Osteoblast (primary cell): ENCODE data around the gene ZNF3. TPM values are rescaled to one million over a fixed set of nuclear protein-coding genes. Genes with fewer than 3 reads are reported as not detected.

Experiments used
- DNase-seq: peaks from one replicate; pipeline ENCODE4 v3.0.0; 2011; ENCODE audit warnings: low spot score, mixed read lengths; ENCODE audit not compliant: insufficient read length; ENCODE audit errors: missing footprints
- H2AFZ ChIP-seq: 2 replicates; pipeline ENCODE4 v1.6.0; 2011; ENCODE audit warnings: mild to moderate bottlenecking, low read length
- H3K27ac ChIP-seq: 2 replicates; pipeline ENCODE4 v1.5.1; 2011; ENCODE audit warnings: mild to moderate bottlenecking, low read depth, low read length, moderate library complexity
- H3K27me3 ChIP-seq: 2 replicates; pipeline ENCODE4 v1.6.0; 2012; ENCODE audit warnings: mild to moderate bottlenecking, control low read depth, inconsistent platforms, low read length, moderate library complexity; ENCODE audit not compliant: insufficient read depth
- H3K36me3 ChIP-seq: 2 replicates; pipeline ENCODE4 v1.5.1; 2011; ENCODE audit warnings: mild to moderate bottlenecking, low read length, control low read depth, moderate library complexity; ENCODE audit not compliant: insufficient read depth
- H3K4me1 ChIP-seq: 2 replicates; pipeline ENCODE4 v1.5.1; 2011; ENCODE audit warnings: mild to moderate bottlenecking, low read length, control low read depth, moderate library complexity; ENCODE audit not compliant: insufficient read depth
- H3K4me2 ChIP-seq: 2 replicates; pipeline ENCODE4 v1.6.0; 2011; ENCODE audit warnings: mild to moderate bottlenecking, low read length; ENCODE audit not compliant: insufficient read depth
- H3K4me3 ChIP-seq: fragments of 200-600 bp; sonication (generic); 3 replicates; pipeline ENCODE4 v1.5.1; 2012; ENCODE audit warnings: mild to moderate bottlenecking, low read length, inconsistent platforms; ENCODE audit not compliant: insufficient read depth
- H3K79me2 ChIP-seq: 2 replicates; pipeline ENCODE4 v1.6.0; 2012; ENCODE audit warnings: mild to moderate bottlenecking, low read length, control low read depth, inconsistent platforms; ENCODE audit not compliant: insufficient read depth
- H3K9me3 ChIP-seq: 2 replicates; pipeline ENCODE4 v1.5.1; 2011; ENCODE audit warnings: low read depth, low read length, control low read depth
- H4K20me1 ChIP-seq: 2 replicates; pipeline ENCODE4 v1.6.0; 2012; ENCODE audit warnings: mild to moderate bottlenecking, low read length, control low read depth; ENCODE audit not compliant: insufficient read depth
- CTCF ChIP-seq: IDR thresholded peaks from 2 replicates; pipeline ENCODE4 v1.5.1; 2011; ENCODE audit warnings: mild to moderate bottlenecking, low read depth, low read length, moderate library complexity; ENCODE audit errors: extremely low read depth
- total RNA-seq: library from RNA; depleted of rRNA; stranded (reverse); fragments of >200 nt; gene quantifications from 2 replicates; pipeline ENCODE4 v1.2.3, GENCODE V29; 2012

The ZNF3 gene
- total RNA-seq, 1 donor: 30.4 TPM

- Histone ChIP-seq H3K79me2 (peaks cover 16% of the 10 kb centered on the region), H3K4me2 (no peak overlapping the region), H3K27ac (no peak overlapping the region), H3K36me3 (peaks cover 27% of the 10 kb centered on the region), H2AFZ (no peak overlapping the region), H3K27me3 (no peaks in the 10 kb centered on the region), H3K4me3 (no peak overlapping the region), H4K20me1 (no peaks in the 10 kb centered on the region), H3K9me3 (no peaks in the 10 kb centered on the region), H3K4me1 (peaks cover 9% of the 10 kb centered on the region)
- no peak for DNase-seq
- no peak for TF ChIP-seq CTCF
Observed at GRCh38 chr7:100115026-100115425, 33.5 kb upstream of the ZNF3 start.

- Histone ChIP-seq H3K4me2 (no peak overlapping the region), H2AFZ (no peak overlapping the region), H4K20me1 (no peaks in the 10 kb centered on the region), H3K4me3 (no peak overlapping the region), H3K36me3 (peaks cover 53% of the 10 kb centered on the region), H3K27ac (no peak overlapping the region), H3K79me2 (peaks cover 3% of the 10 kb centered on the region), H3K4me1 (no peaks in the 10 kb centered on the region), H3K27me3 (no peaks in the 10 kb centered on the region), H3K9me3 (no peaks in the 10 kb centered on the region)
- no peak for DNase-seq
- TF ChIP-seq CTCF: no peak
Observed at GRCh38 chr7:100111914-100112313, 30.4 kb upstream of the ZNF3 start.

- DNase-seq: no peak
- no peak overlapping the region for H3K4me2 ChIP-seq
- no peaks in the 10 kb centered on the region for H4K20me1 ChIP-seq
- H3K27ac ChIP-seq: no peak overlapping the region
- no peak for TF ChIP-seq CTCF
- H3K4me1 ChIP-seq: no peaks in the 10 kb centered on the region
- no peaks in the 10 kb centered on the region for H3K9me3 ChIP-seq
- H3K4me3 ChIP-seq: no peak overlapping the region
- peaks cover 59% of the 10 kb centered on the region for H3K36me3 ChIP-seq
- no peaks in the 10 kb centered on the region for H3K27me3 ChIP-seq
- peaks cover 3% of the 10 kb centered on the region for H3K79me2 ChIP-seq
- H2AFZ ChIP-seq: no peak overlapping the region
Observed at GRCh38 chr7:100111156-100111555, 29.6 kb upstream of the ZNF3 start.

- Histone ChIP-seq H3K79me2 (no peaks in the 10 kb centered on the region), H4K20me1 (no peaks in the 10 kb centered on the region), H3K36me3 (peaks cover 66% of the 10 kb centered on the region), H3K27me3 (no peaks in the 10 kb centered on the region), H3K9me3 (no peaks in the 10 kb centered on the region), H3K27ac (no peak overlapping the region), H3K4me3 (no peak overlapping the region), H2AFZ (no peak overlapping the region), H3K4me1 (no peaks in the 10 kb centered on the region), H3K4me2 (no peak overlapping the region)
- TF ChIP-seq CTCF: no peak
- no peak for DNase-seq
Observed at GRCh38 chr7:100109521-100110163, 28.1 kb upstream of the ZNF3 start.
